GM12875 (cell line): ENCODE results near the gene OR1J1.

Experiments used
- H3K4me3 ChIP-seq: one replicate; pipeline ENCODE4 v1.5.1; 2011; ENCODE audit warnings: low read depth, low read length, control low read depth
- TF ChIP-seq, protein P1 (sequence below): IDR thresholded peaks from 2 replicates; pipeline ENCODE4 v1.5.1; 2011; ENCODE audit warnings: low read depth, mild to moderate bottlenecking, control low read depth, inconsistent platforms, low read length, moderate library complexity, borderline replicate concordance; ENCODE audit not compliant: insufficient read depth

Gene OR1J1

DNA sequence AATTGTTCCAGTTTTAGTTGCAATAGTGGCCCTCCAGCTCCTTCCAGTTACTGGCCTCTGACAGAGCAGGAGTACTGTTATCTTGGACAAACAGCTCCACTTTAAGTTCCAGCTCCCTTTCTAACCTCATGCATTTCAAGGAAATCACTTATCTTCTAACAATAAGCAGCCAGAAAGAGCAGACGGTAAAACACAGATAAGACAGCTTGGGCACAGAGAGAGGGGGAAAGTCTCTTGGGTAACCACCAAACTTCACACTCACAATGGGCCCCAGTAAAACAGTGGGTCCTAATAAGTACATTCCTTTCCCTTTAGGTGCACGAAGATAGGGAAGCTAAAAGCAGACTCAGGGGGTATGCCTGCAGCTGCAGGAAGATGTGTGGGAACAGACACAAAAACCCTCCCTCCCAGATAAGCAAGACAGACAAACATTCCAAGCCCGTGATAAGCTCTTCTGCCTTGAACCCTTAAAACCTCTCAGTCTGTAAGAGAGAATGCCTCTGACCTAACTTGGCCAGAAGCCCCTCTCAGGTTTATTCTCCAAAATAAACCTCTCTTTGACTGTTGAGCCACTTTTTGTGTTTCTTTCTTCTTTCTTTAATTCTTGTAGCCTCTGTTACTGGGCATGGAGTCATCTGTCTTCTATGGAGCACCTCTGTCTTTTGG lies 30.8 kb downstream of the OR1J1 start:
- H3K4me3 ChIP-seq: no peak overlapping the region
- TF ChIP-seq, protein P1, sequence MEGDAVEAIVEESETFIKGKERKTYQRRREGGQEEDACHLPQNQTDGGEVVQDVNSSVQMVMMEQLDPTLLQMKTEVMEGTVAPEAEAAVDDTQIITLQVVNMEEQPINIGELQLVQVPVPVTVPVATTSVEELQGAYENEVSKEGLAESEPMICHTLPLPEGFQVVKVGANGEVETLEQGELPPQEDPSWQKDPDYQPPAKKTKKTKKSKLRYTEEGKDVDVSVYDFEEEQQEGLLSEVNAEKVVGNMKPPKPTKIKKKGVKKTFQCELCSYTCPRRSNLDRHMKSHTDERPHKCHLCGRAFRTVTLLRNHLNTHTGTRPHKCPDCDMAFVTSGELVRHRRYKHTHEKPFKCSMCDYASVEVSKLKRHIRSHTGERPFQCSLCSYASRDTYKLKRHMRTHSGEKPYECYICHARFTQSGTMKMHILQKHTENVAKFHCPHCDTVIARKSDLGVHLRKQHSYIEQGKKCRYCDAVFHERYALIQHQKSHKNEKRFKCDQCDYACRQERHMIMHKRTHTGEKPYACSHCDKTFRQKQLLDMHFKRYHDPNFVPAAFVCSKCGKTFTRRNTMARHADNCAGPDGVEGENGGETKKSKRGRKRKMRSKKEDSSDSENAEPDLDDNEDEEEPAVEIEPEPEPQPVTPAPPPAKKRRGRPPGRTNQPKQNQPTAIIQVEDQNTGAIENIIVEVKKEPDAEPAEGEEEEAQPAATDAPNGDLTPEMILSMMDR: no peak

- no peak overlapping the region for H3K4me3 ChIP-seq
- TF ChIP-seq, protein P1: no peak
Observed at GRCh38 chr9:122445155-122445749, 32.5 kb downstream of the OR1J1 start.

GRCh38 chr9:122444041-122444733 lies 33.5 kb downstream of the OR1J1 start:
- TF ChIP-seq, protein P1: no peak
- H3K4me3 ChIP-seq: no peak overlapping the region

DNA sequence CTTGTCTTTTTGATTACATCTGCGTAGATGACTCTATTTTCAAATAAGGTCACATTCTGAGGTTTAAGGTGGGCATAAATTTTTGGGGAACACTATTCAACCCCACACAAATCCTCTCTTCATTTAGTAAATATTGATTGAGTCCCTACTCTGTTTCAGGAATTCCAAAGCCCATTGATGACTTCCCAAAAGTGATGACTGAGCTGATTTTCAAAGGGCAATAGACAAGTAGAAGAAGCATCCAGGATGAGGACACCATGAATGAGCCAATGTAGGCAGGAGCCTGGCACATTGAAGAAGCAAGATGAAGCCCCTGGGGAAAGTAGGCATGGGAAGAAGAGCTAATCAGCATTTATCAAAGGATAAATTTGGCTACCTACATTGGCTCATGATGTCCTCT lies 35.2 kb downstream of the OR1J1 start:
- TF ChIP-seq, protein P1: no peak

More for the DNA sequence above, 35.2 kb downstream of the OR1J1 start:
- H3K4me3 ChIP-seq: no peak overlapping the region
